ENCODE data around the gene FHOD3.
A peak's percentile ranks its signal among the peaks of the same experiment; 100 is the strongest.
"Not testable (repeated sequence)": the region's sequence is repeated elsewhere in the genome, so short reads cannot be mapped to it uniquely, and the experiment has no call there.

FHOD3 gene

DNA sequence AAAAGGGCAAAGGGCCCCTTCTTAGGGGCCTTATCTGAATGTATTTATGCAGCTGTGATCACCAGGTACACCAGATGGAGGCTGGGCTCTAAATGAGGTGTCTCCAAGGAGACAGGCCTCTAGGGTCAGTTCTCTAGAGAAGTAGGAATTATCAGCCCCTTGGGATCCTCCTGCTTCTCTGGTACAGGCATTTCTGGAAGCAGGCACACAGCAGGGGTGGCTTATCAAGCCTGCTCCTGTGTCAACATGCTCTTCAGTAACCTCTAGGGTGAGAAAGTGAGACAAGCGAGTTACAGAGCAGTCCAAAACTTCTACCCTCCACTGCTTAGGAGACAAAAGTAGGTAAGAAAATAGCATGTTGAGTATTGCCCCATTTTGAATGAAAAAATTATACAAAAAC, 517.5 kb downstream of the FHOD3 start:
- DNase-seq: no peak

DNA sequence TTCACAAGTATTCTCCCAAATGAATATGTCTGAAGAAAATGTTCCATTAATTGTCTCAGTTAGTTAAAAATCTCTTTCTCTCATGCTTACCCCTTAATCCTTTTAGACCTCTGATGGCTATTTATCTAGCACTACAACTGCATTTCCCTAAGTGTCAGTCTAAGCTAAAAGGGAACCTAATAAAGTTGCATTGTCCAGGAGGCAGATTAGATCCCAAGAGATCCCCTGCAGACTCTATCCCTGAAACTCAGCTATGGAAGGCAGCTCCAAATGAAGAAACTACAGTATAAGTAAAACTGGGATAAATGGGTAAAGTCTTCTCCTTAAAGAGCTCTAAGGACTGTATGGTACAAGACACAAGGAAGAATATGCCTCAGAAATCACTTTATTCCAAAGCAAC, 518.6 kb downstream of the FHOD3 start:
- not testable (repeated sequence) for DNase-seq

DNA sequence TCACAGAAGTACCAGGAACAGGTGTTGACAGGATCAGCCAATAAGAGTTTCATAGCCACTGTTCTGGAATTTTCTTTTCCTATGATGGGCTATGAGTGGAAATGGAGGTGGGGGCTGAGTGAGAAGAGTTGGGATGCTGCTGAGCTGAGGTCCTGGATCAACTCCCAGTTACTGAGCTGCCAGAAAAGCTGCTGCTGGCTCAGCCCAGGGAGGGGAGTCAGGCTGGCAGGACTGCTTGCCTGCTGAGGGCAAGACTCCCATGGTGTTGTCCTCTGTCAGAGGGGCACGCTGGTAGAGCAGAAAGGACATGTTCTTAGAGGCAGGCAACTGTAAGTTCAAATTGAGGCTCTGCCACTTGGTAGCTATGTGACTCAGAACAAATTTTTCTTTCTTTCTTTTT, 519.5 kb downstream of the FHOD3 start:
- DNase-seq: no peak

DNA sequence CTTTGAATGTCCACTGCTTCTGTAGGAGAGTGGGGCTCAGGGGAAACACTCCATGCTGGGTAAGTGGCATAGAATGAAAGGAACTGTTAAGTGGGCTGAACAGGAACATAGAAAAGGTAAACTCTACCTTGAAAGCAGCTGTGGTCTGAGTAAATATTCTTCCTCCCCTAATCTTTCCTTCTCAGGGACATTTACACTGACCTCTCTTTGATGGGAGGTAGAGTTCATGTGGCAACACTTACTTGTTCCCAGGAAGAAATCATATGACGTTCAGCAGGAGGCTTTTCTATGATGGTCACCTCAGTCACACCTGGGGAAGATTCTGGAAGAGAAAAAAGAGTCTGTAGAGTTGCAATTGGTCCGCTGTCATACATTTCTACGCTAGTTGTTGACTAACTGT, 521.1 kb downstream of the FHOD3 start:
- DNase-seq: no peak

DNA sequence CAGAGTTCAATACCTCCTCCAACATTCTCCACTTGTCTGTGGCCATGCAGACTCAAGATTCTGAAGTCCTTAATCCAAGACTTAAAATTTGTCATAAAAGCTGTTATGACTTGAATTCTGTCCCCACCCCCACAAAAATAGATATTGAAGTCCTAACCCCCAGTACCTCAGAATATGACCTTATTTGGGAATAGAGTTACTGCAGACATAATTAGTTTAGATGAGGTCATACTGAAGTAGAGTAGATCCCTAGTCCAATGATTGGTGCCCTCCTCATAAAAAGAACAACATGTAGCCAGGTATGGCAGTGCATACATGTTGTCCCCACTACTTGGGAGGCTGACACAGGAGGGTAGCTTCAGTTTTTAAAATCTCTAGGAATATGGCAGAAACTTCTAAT, 522.1 kb downstream of the FHOD3 start:
- no peak for DNase-seq

DNA sequence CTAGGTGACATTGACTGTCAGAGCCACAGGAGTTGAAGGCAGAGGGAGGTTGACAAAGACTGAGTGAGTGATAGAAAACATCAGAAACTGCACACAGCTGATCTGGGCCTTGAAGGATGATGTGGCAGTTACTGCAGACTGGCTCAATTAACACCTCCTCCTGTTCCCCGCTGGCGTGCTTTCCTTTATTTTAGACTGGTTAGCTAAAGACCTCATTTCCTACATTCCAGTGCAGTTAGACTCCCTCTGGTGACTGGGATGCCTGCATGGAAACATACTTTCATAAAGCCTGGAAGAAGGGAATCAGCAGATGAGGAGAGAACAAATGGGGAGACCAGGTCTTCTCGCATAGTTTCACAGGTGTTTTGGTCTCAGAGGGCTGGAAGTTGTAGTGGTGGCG, 524.2 kb downstream of the FHOD3 start:
- DNase-seq: no peak

DNA sequence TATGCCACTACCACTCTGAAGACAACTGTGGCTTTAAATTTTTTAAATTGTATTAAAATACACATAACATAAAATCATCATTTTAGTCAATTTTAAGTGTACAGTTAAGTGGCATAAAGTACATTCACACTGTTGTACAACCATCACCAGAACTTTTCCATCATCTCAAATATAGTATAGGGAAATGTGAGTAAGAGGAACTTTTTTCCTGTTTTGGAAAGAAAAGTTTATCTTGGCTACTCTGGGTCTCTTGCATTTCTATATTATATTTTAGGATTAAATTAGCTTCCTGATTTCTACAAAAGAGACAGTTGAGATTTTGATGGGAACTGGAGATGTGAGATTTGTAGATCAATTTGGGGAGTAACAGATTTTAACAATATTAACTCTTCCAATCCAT, 528.0 kb downstream of the FHOD3 start:
- no peak for DNase-seq

DNA sequence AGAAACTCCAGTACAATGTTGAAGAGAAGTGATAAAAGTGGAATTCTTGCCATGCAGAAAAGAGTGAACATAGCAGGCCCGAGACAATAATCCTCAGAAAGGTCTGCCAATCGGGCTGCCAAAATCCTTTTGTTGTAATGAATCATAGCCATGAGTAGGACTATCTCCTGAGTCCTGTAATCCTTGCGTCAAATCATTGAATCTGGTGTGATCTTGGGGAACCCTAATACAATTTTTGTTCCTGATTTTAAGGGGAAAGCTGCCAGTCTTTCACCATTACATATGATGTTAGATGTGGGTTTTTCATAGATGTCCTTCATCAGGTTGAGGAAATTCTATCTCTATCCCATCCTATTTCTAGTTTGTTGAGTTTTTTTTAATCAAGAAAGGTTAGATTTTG, 529.0 kb downstream of the FHOD3 start:
- DNase-seq: no peak

DNA sequence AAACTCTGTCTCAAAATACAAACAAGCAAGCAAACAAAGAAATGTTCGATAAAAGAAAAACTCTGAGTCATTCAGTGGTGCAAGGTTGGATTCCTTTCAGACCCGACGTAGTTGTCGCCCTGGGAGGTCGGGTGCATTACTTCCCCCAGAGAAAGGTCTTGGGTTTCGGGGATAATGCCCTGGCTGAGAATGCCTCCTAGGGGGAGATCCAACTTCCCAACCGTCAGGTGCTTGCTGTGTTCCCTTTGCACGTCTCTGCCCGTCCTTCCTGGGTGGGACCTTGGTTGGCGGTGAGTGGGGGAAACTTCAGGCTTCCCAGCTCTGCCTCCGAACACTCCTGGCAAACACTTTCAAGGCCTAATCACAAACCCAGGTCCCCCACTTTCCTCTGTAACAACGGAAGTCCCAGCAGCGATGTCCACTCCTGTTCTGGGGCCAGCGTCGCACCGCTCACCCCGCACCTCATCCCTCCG, 530.7 kb downstream of the FHOD3 start:
- peak; percentile 17 for DNase-seq

DNA sequence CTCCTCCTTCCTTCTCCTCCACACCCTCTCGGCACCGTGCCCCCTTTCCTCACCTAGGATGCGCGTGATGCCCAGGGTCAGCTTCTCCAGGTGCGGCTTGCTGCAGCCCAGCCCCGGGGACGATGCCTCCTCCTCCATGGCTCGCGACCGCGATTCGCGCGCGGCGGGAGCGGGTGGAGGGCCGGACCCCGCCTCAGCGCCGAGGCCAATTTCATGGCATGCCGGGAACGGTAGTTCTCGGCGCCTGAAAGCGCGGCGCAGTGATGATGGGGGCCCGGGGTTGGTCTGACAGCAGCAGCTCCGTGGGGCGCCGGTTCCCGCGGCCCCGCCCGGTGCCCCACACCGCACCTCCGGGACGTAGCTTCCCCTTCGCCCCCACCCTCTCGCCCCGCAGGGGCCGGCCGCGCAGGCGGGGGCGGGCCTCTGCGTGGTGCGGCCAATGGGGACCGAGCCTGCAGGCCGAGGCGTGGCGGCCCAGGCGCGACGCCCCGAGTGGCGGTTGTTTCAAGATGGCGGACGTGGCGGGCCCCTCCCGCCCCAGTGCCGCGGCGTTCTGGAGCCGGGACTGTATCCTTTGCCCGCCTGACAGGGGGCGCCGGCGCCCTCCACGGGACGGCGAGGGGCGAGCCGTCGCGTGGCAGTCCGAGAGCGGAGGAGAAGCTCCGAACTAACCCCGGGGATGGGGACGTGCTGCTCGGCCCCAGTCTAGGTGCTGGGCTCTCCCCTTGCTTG, 531.3 kb downstream of the FHOD3 start, which contains the start of the genes KIAA1328 and TPGS2:
Gene KIAA1328 (plus strand): TSS at position 498 of the 732 bp plus-strand sequence. CDS start 12 bp downstream, at position 510.
Gene TPGS2 (minus strand): TSS at position 373 of the 732 bp plus-strand sequence. CDS start 235 bp downstream, at position 138.
- peak; percentile 88 for DNase-seq

All from activated naive CD4-positive, alpha-beta T cell treated with anti-CD3 and anti-CD28 coated beads, Interleukin-2, amount 50 U/mL, for 16 hours (primary cell).